Endothelial cell of umbilical vein (primary cell): Measurements from ENCODE around the gene NSMCE3.

ENCODE experiments used
- CTCF ChIP-seq, 2 donors: IDR thresholded peaks; 1 replicate in 1 of 2; 2 replicates in 1 of 2; pipeline ENCODE4 v1.5.1; 2011; ENCODE audit warnings: low read length in 2 of 2, mild to moderate bottlenecking in 2 of 2, moderate library complexity in 2 of 2, control low read depth in 1 of 2, inconsistent platforms in 1 of 2, low read depth in 1 of 2; ENCODE audit not compliant: insufficient read depth in 1 of 2; ENCODE audit errors: extremely low read depth in 1 of 2
- EZH2 ChIP-seq: IDR thresholded peaks from 2 replicates; pipeline ENCODE4 v1.6.1; 2012; ENCODE audit warnings: borderline replicate concordance, low read depth, mild to moderate bottlenecking, moderate library complexity, low read length, inconsistent platforms; ENCODE audit not compliant: severe bottlenecking
- FOS ChIP-seq: IDR thresholded peaks from 2 replicates; pipeline ENCODE4 v1.6.1; 2011; ENCODE audit warnings: mild to moderate bottlenecking, low read length, moderate library complexity, borderline replicate concordance; ENCODE audit not compliant: insufficient read depth
- GATA2 ChIP-seq: IDR thresholded peaks from 2 replicates; pipeline ENCODE4 v1.7.0; 2011; ENCODE audit warnings: low read depth, mild to moderate bottlenecking, moderate library complexity, mixed read lengths, low read length; ENCODE audit not compliant: insufficient read length, insufficient read depth
- JUN ChIP-seq: IDR thresholded peaks from 2 replicates; pipeline ENCODE4 v1.6.1; 2011; ENCODE audit warnings: borderline replicate concordance, low read depth; ENCODE audit not compliant: insufficient read length, insufficient read depth
- MAX ChIP-seq: IDR thresholded peaks from 2 replicates; pipeline ENCODE4 v1.6.1; 2011; ENCODE audit not compliant: insufficient read depth, insufficient read length
- MYC ChIP-seq: IDR thresholded peaks from one replicate; pipeline ENCODE4 v1.6.1; 2011; ENCODE audit warnings: mild to moderate bottlenecking, low read depth, low read length
- POLR2A ChIP-seq: IDR thresholded peaks from 2 replicates; pipeline ENCODE4 v1.6.1; 2012; ENCODE audit warnings: low read depth, mild to moderate bottlenecking, control low read depth, low read length
- POLR2AphosphoS5 ChIP-seq: IDR thresholded peaks from 2 replicates; pipeline ENCODE4 v1.6.1; 2012; ENCODE audit warnings: low read depth, mild to moderate bottlenecking, control low read depth, low read length, moderate library complexity; ENCODE audit not compliant: insufficient read depth

- TF ChIP-seq MAX (no peak), CTCF (IDR thresholded peaks at IDR 0.05; ENCODE audit: extremely low read depth in 1 of 2, insufficient read depth in 1 of 2, low read depth in 1 of 2, low read length in 2 of 2) (no peak), POLR2A (no peak), POLR2AphosphoS5 (no peak), EZH2 (no peak), JUN (no peak), MYC (no peak), FOS (no peak), GATA2 (no peak)
Measured at GRCh38 chr15:29289173-29289572, 19.6 kb upstream of the NSMCE3 start.
